ENCODE measurements around the gene WDR46.

GRCh38 chr6:33301877-33302276 is 12.8 kb upstream of the WDR46 start:
- TF ChIP-seq CTCF (conservative IDR thresholded peaks at IDR 0.05; ENCODE audit: low read depth in 2 of 2): no peak
- no peak for TF ChIP-seq NANOG (IDR thresholded peaks at IDR 0.05; ENCODE audit: borderline replicate concordance)
- no peak for TF ChIP-seq EZH2 (IDR thresholded peaks at IDR 0.05; ENCODE audit: low read depth, unreplicated experiment)
- no peak for TF ChIP-seq POLR2AphosphoS5 (IDR thresholded peaks at IDR 0.05; ENCODE audit: low read depth)
- TF ChIP-seq REST (IDR thresholded peaks at IDR 0.05; ENCODE audit: unreplicated experiment): no peak
- no peak for TF ChIP-seq EZH2phosphoT487 (IDR thresholded peaks at IDR 0.05; ENCODE audit: unreplicated experiment)
- TF ChIP-seq ZNF114 (CRISPR knock-in tag; IDR thresholded peaks at IDR 0.05): no peak
